Gastroesophageal sphincter (tissue), 4 donors: ENCODE results near the gene NDUFA5. TPM values are rescaled to one million over a fixed set of nuclear protein-coding genes. Genes with fewer than 3 reads are reported as not detected.
"Not testable (repeated sequence)": the region's sequence is repeated elsewhere in the genome, so short reads cannot be mapped to it uniquely, and the experiment has no call there.

Experiments
- ATAC-seq: fragments of 150-250 bp; one replicate; pipeline ENCODE4 v1.9.1; 2016; ENCODE audit warnings: mild to moderate bottlenecking, moderate library complexity
- H3K27ac ChIP-seq, 4 donors: fragments of 200-600 bp; sonication (generic) in 3 of 4; 1 replicate in 3 of 4; 2 replicates in 1 of 4; pipeline ENCODE4 v1.5.1; 2016 to 2019
- H3K27me3 ChIP-seq: fragments of 200-600 bp; sonication (generic); one replicate; pipeline ENCODE4 v1.5.1; 2019
- H3K36me3 ChIP-seq, 2 donors: fragments of 200-600 bp; sonication (generic); one replicate each; pipeline ENCODE4 v1.5.1; 2019; ENCODE audit warnings: control low read depth in 1 of 2
- H3K4me1 ChIP-seq, 3 donors: fragments of 200-600 bp; sonication (generic); 1 replicate in 2 of 3; 2 replicates in 1 of 3; pipeline ENCODE4 v1.5.1; 2016 to 2019; ENCODE audit warnings: control low read depth in 2 of 3
- H3K4me3 ChIP-seq, 2 donors: fragments of 200-600 bp; sonication (generic); one replicate each; pipeline ENCODE4 v1.5.1; 2019; ENCODE audit warnings: mild to moderate bottlenecking in 1 of 2, moderate library complexity in 1 of 2
- H3K9me3 ChIP-seq, 3 donors: fragments of 200-600 bp; sonication (generic); one replicate each; pipeline ENCODE4 v1.5.1; 2017 to 2019; ENCODE audit warnings: control low read depth in 2 of 3
- EP300 ChIP-seq: sonication (generic); formaldehyde crosslinking; IDR thresholded peaks from one replicate; pipeline ENCODE4 v1.6.1; 2017; ENCODE audit warnings: antibody characterized with exemption, mild to moderate bottlenecking
- POLR2A ChIP-seq, 2 donors: fragments of 450-650 bp; IDR thresholded peaks; one replicate each; pipeline ENCODE4 v1.6.1; 2017; ENCODE audit warnings: antibody characterized with exemption in 2 of 2, mild to moderate bottlenecking in 2 of 2, moderate library complexity in 1 of 2
- POLR2AphosphoS5 ChIP-seq: sonication (generic); formaldehyde crosslinking; IDR thresholded peaks from one replicate; pipeline ENCODE4 v1.6.1; 2017; ENCODE audit warnings: antibody characterized with exemption
- whole genome bisulfite sequencing, 2 donors: methylation state at CpG; one replicate each; pipeline ENCODE4 v1.1.5; 2018; ENCODE audit warnings: low coverage in 1 of 2; 5-methylcytosine and 5-hydroxymethylcytosine counted together
- total RNA-seq, 4 donors: library from RNA; depleted of rRNA; stranded (reverse); fragments of >200 nt; gene quantifications; one replicate each; pipeline ENCODE4 v1.1.0, GENCODE V29; 2016
- TF ChIP-seq, protein P1 (sequence below), 4 experiments: fragments of 200-600 bp in 2 of 4; fragments of 450-650 bp in 2 of 4; sonication (generic) in 1 of 4; IDR thresholded peaks; one replicate each; pipeline ENCODE4 v1.5.1; 2017 to 2019; ENCODE audit warnings: antibody characterized with exemption in 4 of 4, mild to moderate bottlenecking in 2 of 4, moderate library complexity in 2 of 4

Gene NDUFA5
- total RNA-seq, 4 donors from 2014 or later: 65.4 to 172 (median 115) TPM

- no peaks in the 10 kb centered on the region for H3K9me3 ChIP-seq
- H3K27ac ChIP-seq: peak overlapping the region; percentile 88 to 94 (median 91)
- H3K27me3 ChIP-seq: no peaks in the 10 kb centered on the region
- peaks cover 0 to 14% of the 10 kb centered on the region in 2 donors for H3K36me3 ChIP-seq
- peak overlapping the region; percentile 52 to 66 for H3K4me3 ChIP-seq
- ATAC-seq: no peak
- peaks cover 0 to 27% (median 0%) of the 10 kb centered on the region in 3 donors for H3K4me1 ChIP-seq
- no peak for TF ChIP-seq EP300
- TF ChIP-seq POLR2AphosphoS5: no peak
- TF ChIP-seq, protein P1, sequence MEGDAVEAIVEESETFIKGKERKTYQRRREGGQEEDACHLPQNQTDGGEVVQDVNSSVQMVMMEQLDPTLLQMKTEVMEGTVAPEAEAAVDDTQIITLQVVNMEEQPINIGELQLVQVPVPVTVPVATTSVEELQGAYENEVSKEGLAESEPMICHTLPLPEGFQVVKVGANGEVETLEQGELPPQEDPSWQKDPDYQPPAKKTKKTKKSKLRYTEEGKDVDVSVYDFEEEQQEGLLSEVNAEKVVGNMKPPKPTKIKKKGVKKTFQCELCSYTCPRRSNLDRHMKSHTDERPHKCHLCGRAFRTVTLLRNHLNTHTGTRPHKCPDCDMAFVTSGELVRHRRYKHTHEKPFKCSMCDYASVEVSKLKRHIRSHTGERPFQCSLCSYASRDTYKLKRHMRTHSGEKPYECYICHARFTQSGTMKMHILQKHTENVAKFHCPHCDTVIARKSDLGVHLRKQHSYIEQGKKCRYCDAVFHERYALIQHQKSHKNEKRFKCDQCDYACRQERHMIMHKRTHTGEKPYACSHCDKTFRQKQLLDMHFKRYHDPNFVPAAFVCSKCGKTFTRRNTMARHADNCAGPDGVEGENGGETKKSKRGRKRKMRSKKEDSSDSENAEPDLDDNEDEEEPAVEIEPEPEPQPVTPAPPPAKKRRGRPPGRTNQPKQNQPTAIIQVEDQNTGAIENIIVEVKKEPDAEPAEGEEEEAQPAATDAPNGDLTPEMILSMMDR (IDR thresholded peaks at IDR 0.05): no peak
- 87% methylated on average over 4 to 9 of the region's 12 CpGs for WGBS, 2 donors
Measured at GRCh38 chr7:123535517-123535916, 22.1 kb downstream of the NDUFA5 start.

DNA sequence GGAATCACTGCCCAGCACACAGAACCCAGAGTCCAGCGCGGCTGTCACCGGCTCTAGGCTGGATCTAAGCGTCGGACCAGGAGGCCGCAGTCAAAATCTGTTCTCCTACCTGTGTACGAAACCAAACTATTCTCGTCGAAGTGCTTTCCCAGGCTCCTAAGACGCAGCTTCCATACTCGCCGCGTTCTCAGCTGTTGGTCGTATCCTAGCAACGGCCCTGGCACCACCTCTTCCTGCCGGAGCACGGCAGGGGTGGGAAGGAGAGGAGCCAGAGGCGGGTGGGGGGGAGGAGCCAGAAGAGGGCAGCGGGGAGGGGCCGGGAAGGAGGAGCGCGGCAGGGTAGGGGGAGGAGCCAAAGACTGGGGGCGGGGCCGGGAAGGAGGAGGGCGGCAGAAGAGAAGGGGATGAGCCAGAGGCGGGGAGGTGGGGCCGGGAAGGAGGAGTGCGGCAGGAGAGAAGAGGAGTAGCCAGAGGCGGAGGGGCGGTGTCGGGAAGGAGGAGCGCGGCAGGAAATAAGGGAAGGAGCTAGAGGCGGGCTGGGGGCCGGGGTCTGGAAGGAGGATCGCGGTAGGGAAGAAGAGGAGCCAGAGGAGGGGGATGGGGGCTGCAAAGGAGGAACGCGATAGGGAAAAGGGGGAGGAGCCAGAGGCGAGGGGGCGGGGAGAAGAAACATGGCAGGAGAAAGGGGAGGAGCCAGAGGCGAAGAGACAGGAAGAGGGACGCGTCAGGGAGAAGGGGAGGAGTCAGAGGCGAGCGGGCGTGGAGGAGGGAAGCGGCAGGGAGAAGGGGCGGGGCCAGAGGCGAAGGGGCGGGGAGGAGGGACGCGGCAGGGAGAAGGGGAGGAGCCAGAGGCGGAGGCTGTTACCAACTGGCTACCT is 23.0 kb downstream of the NDUFA5 start, which contains the start of gene IQUB:
TSS of gene IQUB (minus strand) at position 213 of the 878 bp plus-strand sequence. CDS start 22,255 bp downstream, outside the sequence.
- H3K4me3 ChIP-seq: peak within 1 kb of the TSS; percentile 52 to 66
- H3K27ac ChIP-seq: peak within 1 kb of the TSS; percentile 88 to 94 (median 91)
- peak; percentile 93 for ATAC-seq
- 0 to 1% methylated on average over 19 to 41 of the region's 54 CpGs for WGBS, 2 donors
- H3K27me3 ChIP-seq: no peaks in the 10 kb centered on the region
- TF ChIP-seq POLR2AphosphoS5 (peak; percentile 10), EP300 (no peak), POLR2A (IDR thresholded peaks at IDR 0.05) (peak in 1 of 2 donors; percentile 48)
- TF ChIP-seq, protein P1 (IDR thresholded peaks at IDR 0.05): no peak
- H3K9me3 ChIP-seq: no peaks in the 10 kb centered on the region
- H3K4me1 ChIP-seq: peaks cover 0 to 27% (median 0%) of the 10 kb centered on the region in 3 donors
- peaks cover 0 to 10% of the 10 kb centered on the region in 2 donors for H3K36me3 ChIP-seq

DNA sequence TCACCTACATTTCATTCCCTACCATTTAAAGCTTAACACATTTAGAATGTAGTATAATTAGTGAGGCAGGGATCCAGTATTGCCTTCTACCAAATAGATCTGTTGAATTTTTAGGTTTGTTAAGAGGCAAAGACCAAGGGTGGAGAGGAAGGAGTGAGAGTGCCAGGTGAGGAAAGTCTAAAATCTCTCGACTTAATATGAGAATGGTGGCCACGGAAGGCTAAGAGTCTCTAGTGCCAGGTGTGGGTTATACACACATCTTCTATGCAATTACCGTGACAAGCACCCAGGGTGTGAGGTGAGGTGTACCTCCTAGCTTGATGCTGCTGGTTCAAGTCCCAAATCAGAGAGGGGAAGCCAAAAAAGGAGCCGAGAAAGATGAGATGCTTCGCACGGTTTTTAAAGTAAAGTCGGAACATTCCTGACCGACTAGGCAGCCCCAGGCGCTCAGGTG is 23.7 kb downstream of the NDUFA5 start:
- no peak for TF ChIP-seq POLR2A (IDR thresholded peaks at IDR 0.05)

DNA sequence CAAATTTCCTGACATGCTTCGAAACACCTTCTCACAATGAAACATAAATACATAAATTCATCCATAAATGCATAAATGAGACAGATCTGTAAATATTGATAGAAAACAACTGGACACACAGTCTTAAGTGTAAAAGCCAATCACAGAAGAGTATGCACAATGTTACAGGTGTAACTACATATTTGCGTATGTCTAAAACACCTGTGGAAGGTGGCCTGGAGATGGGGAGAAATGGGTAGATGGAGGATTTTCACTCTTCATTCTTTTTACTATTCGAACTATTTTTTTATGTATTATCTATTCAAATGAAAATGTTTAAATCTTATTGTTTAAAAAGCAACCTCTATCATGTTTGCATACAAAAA is 24.1 kb downstream of the NDUFA5 start:
- 69 to 86% methylated on average over 2 to 3 of the region's 3 CpGs for WGBS, 2 donors
- H3K4me3 ChIP-seq: peak overlapping the region in 1 of 2 donors; percentile 52
- TF ChIP-seq EP300 (no peak), POLR2A (IDR thresholded peaks at IDR 0.05) (no peak), POLR2AphosphoS5 (no peak)
- TF ChIP-seq, protein P1 (IDR thresholded peaks at IDR 0.05): no peak
- no peak for ATAC-seq
- H3K4me1 ChIP-seq: peaks cover 0 to 27% (median 0%) of the 10 kb centered on the region in 3 donors
- H3K36me3 ChIP-seq: no peaks in the 10 kb centered on the region
- H3K9me3 ChIP-seq: no peaks in the 10 kb centered on the region
- no peaks in the 10 kb centered on the region for H3K27me3 ChIP-seq
- peak overlapping the region; percentile 26 to 94 (median 91) for H3K27ac ChIP-seq

More for the DNA sequence above, 23.7 kb downstream of the NDUFA5 start:
- Histone ChIP-seq H3K27me3 (no peaks in the 10 kb centered on the region), H3K36me3 (peaks cover 0 to 3% of the 10 kb centered on the region in 2 donors), H3K9me3 (no peaks in the 10 kb centered on the region), H3K4me3 (peak overlapping the region; percentile 52 to 66), H3K4me1 (peaks cover 0 to 27% (median 0%) of the 10 kb centered on the region in 3 donors), H3K27ac (peak overlapping the region; percentile 26 to 94 (median 91))
- ATAC-seq: no peak
- WGBS, 2 donors: 0 to 2% methylated on average over 9 of the region's 9 CpGs

- Histone ChIP-seq H3K4me1 (peaks cover 0 to 27% (median 0%) of the 10 kb centered on the region in 3 donors), H3K4me3 (peak overlapping the region; percentile 49 to 52), H3K27ac (peak overlapping the region in 3 of 4 donors; percentile 56 to 94 (median 74))
- H3K36me3 ChIP-seq, H3K27me3 ChIP-seq, ATAC-seq, H3K9me3 ChIP-seq: not testable (repeated sequence)
- WGBS, 2 donors: 0 to 11% methylated on average over 4 to 9 of the region's 33 CpGs
Measured at GRCh38 chr7:123532788-123533552, 24.6 kb downstream of the NDUFA5 start.

GRCh38 chr7:123532343-123532742 is 25.3 kb downstream of the NDUFA5 start:
- Histone ChIP-seq H3K27ac (peak overlapping the region in 2 of 4 donors; percentile 74 to 94), H3K4me3 (peak overlapping the region; percentile 49 to 52), H3K4me1 (peaks cover 0 to 27% (median 0%) of the 10 kb centered on the region in 3 donors)
- WGBS, 2 donors: 24 to 29% methylated on average over 1 to 4 of the region's 14 CpGs
- not testable (repeated sequence) for H3K9me3 ChIP-seq, H3K27me3 ChIP-seq, ATAC-seq, H3K36me3 ChIP-seq

DNA sequence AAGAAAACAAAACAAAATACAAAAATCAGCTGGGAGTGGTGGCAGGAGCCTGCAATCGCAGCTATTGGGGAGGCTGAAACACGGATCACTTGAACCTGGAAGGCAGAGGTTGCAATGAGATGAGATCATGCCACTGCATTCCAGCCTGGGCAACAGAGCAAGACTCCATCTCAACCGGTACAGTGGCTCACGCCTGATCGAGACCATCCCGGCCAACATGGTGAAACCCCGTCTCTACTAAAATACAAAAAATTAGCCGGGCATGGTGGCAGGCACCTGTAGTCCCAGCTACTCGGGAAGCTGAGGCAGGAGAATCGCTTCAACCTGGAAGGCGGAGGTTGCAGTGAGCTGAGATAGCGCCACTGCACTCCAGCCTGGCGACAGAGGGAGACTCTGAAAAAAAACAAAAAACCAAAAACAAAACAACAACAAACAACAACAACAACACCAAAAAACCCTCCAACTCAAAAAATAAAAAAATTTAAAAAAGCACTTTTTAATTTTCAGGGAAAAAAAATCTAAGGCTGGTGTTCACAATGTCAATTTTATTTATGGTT is 27.5 kb downstream of the NDUFA5 start:
- H3K4me1 ChIP-seq: peaks cover 0 to 16% (median 0%) of the 10 kb centered on the region in 3 donors
- H3K27ac ChIP-seq, H3K4me3 ChIP-seq, H3K27me3 ChIP-seq, ATAC-seq, H3K9me3 ChIP-seq, H3K36me3 ChIP-seq: not testable (repeated sequence)
- WGBS, 2 donors: 86 to 87% methylated on average over 3 to 10 of the region's 13 CpGs
